ENCODE results near the gene DTD1.

DTD1 gene

GRCh38 chr20:18793625-18794427, 206.0 kb downstream of the DTD1 start:
- TF ChIP-seq, protein P1, sequence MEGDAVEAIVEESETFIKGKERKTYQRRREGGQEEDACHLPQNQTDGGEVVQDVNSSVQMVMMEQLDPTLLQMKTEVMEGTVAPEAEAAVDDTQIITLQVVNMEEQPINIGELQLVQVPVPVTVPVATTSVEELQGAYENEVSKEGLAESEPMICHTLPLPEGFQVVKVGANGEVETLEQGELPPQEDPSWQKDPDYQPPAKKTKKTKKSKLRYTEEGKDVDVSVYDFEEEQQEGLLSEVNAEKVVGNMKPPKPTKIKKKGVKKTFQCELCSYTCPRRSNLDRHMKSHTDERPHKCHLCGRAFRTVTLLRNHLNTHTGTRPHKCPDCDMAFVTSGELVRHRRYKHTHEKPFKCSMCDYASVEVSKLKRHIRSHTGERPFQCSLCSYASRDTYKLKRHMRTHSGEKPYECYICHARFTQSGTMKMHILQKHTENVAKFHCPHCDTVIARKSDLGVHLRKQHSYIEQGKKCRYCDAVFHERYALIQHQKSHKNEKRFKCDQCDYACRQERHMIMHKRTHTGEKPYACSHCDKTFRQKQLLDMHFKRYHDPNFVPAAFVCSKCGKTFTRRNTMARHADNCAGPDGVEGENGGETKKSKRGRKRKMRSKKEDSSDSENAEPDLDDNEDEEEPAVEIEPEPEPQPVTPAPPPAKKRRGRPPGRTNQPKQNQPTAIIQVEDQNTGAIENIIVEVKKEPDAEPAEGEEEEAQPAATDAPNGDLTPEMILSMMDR (IDR thresholded peaks at IDR 0.05) = no peak
- peaks cover 0 to 15% (median 5%) of the 10 kb centered on the region in 4 donors for H3K4me1 ChIP-seq
- peak overlapping the region; percentile 80 to 93 for H3K27ac ChIP-seq
- peak overlapping the region; percentile 60 to 78 for H3K4me3 ChIP-seq
- DNase-seq = peak; percentile 92
- H3K9me3 ChIP-seq = peaks cover 0 to 3% (median 0%) of the 10 kb centered on the region in 3 donors
- intact Hi-C loops (cut with DNase I; ENCODE audit: low total_unique reads) = no loop called here
- H3K27me3 ChIP-seq = no peaks in the 10 kb centered on the region
- H3K36me3 ChIP-seq = no peaks in the 10 kb centered on the region

- H3K27me3 ChIP-seq = no peaks in the 10 kb centered on the region
- H3K36me3 ChIP-seq = no peaks in the 10 kb centered on the region
- intact Hi-C loops (cut with DNase I; ENCODE audit: low total_unique reads) = no loop called here
- no peak for DNase-seq
- H3K4me3 ChIP-seq = peak overlapping the region; percentile 60 to 78
- TF ChIP-seq, protein P1 (IDR thresholded peaks at IDR 0.05) = no peak
- peaks cover 0 to 3% (median 0%) of the 10 kb centered on the region in 3 donors for H3K9me3 ChIP-seq
- peak overlapping the region; percentile 80 to 93 for H3K27ac ChIP-seq
- peaks cover 0 to 15% (median 5%) of the 10 kb centered on the region in 4 donors for H3K4me1 ChIP-seq
Measured at GRCh38 chr20:18794428-18794787, 206.6 kb downstream of the DTD1 start.

- intact Hi-C loops (cut with DNase I; ENCODE audit: low total_unique reads) = no loop called here
- DNase-seq = no peak
- H3K9me3 ChIP-seq = peaks cover 0 to 3% (median 0%) of the 10 kb centered on the region in 3 donors
Measured at GRCh38 chr20:18795366-18795765, 207.5 kb downstream of the DTD1 start.

GRCh38 chr20:18796282-18796833, 208.5 kb downstream of the DTD1 start:
- no peak overlapping the region for H3K4me3 ChIP-seq
- peaks cover 0 to 3% (median 0%) of the 10 kb centered on the region in 3 donors for H3K9me3 ChIP-seq
- TF ChIP-seq, protein P1 (IDR thresholded peaks at IDR 0.05) = no peak
- no peaks in the 10 kb centered on the region for H3K36me3 ChIP-seq
- H3K4me1 ChIP-seq = peaks cover 0 to 15% (median 5%) of the 10 kb centered on the region in 4 donors
- H3K27ac ChIP-seq = no peak overlapping the region
- DNase-seq = no peak
- intact Hi-C loops (cut with DNase I; ENCODE audit: low total_unique reads) = no loop called here
- no peaks in the 10 kb centered on the region for H3K27me3 ChIP-seq

More at GRCh38 chr20:18795366-18795765, 207.5 kb downstream of the DTD1 start:
- H3K27ac ChIP-seq = no peak overlapping the region
- TF ChIP-seq, protein P1 (IDR thresholded peaks at IDR 0.05) = no peak
- no peaks in the 10 kb centered on the region for H3K27me3 ChIP-seq
- peaks cover 0 to 15% (median 5%) of the 10 kb centered on the region in 4 donors for H3K4me1 ChIP-seq
- no peaks in the 10 kb centered on the region for H3K36me3 ChIP-seq
- H3K4me3 ChIP-seq = no peak overlapping the region

DNA sequence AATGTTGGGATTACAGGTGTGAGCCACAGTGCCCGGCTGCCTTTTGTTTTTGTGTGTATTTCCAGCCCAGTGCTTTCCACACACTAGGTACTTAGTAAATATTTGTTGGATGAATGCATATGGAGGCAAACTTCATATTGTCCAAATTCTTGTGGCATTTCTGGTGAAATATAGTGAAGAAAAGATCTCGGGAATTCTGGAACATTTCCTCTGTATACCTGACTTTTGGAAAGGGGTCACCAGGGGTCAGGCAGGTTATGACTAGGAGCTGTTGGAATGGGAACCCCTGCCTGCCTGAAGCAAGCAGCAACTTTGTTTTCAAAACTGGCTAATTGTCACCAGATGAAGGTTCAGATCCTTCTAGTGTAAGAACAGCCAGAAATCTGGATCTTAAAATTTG, 213.7 kb downstream of the DTD1 start:
- Histone ChIP-seq H3K27me3 (no peaks in the 10 kb centered on the region), H3K4me3 (no peak overlapping the region), H3K9me3 (no peaks in the 10 kb centered on the region), H3K4me1 (no peaks in the 10 kb centered on the region), H3K36me3 (no peaks in the 10 kb centered on the region), H3K27ac (no peak overlapping the region)
- TF ChIP-seq, protein P1 (IDR thresholded peaks at IDR 0.05) = no peak
- DNase-seq = no peak
- intact Hi-C loops (cut with DNase I; ENCODE audit: low total_unique reads) = no loop called here

Measured in tibial artery (tissue), 4 donors.